ENCODE measurements around the gene TINAGL1.

Gene TINAGL1

DNA sequence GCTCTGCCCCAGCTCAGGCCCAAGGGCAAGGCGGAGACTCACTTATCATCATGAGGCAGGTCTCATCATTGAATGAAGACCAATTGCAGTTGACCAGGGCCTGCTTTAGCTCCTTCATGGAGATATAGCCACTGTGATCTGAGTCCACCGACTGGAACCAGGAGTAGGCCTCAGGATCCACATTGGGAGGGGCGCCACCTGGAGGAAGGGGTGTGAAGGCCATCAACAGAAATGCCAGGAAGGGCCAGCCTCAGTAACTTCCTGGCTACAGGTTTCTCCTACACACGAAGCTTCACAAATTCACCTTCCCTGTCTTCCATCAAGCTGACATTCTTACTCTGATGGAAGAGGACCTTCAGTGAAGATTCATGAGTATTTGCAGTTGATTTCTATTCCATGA, 56.8 kb downstream of the TINAGL1 start:
- Histone ChIP-seq H3K23ac (ENCODE audit: low read length) (no peak overlapping the region), H3K27ac (ENCODE audit: low read depth, low read length) (no peak overlapping the region), H3K36me3 (ENCODE audit: control insufficient read depth, insufficient read depth, low read length) (peaks cover 2% of the 10 kb centered on the region), H3K79me2 (ENCODE audit: control insufficient read depth, insufficient read depth, low read length) (peaks cover 3% of the 10 kb centered on the region), H3K9ac (ENCODE audit: low read length) (no peak overlapping the region), H2BK5ac (ENCODE audit: low read length) (no peak overlapping the region), H3K18ac (ENCODE audit: low read length) (no peak overlapping the region), H2AK5ac (ENCODE audit: low read length) (no peak overlapping the region), H3K79me1 (ENCODE audit: low read length) (peaks cover 5% of the 10 kb centered on the region), H4K5ac (ENCODE audit: low read length) (no peak overlapping the region), H3K4me2 (ENCODE audit: low read length) (no peak overlapping the region), H3K27me3 (ENCODE audit: insufficient read depth, low read length, poor library complexity) (no peaks in the 10 kb centered on the region), H3K4ac (ENCODE audit: low read depth, low read length) (no peak overlapping the region), H3K4me1 (ENCODE audit: control insufficient read depth, low read depth, low read length) (no peaks in the 10 kb centered on the region), H2BK120ac (ENCODE audit: low read depth, low read length) (no peak overlapping the region), H3K56ac (ENCODE audit: low read length) (no peak overlapping the region), H3K4me3 (ENCODE audit: low read length) (no peak overlapping the region), H4K8ac (ENCODE audit: low read depth, low read length) (no peak overlapping the region), H2BK15ac (replicated peaks; ENCODE audit: low read depth) (no peak overlapping the region)
- peak; percentile 63 for DNase-seq
- no CpG with 5 or more reads among the region's 4 CpGs for WGBS (ENCODE audit: extremely low coverage, insufficient coverage, low lambda C conversion rate)
